ENCODE data around the gene KIAA0513.

The KIAA0513 gene

GRCh38 chr16:85136702-85137322, 109.2 kb downstream of the KIAA0513 start:
- no peak for DNase-seq (ENCODE audit: low spot score)

- peak; percentile 90 for DNase-seq (ENCODE audit: low spot score)
These were observed 109.9 kb downstream of the KIAA0513 start for GRCh38 chr16:85137323-85138072.

- DNase-seq (ENCODE audit: low spot score), result no peak
These were observed 110.7 kb downstream of the KIAA0513 start for GRCh38 chr16:85138073-85138824.

- no peak for DNase-seq (ENCODE audit: low spot score)
These were observed 111.4 kb downstream of the KIAA0513 start for GRCh38 chr16:85138825-85139627.

- DNase-seq (ENCODE audit: low spot score), result peak; percentile 80
These were observed 112.3 kb downstream of the KIAA0513 start for GRCh38 chr16:85139881-85140339.

GRCh38 chr16:85140455-85141012, 112.9 kb downstream of the KIAA0513 start:
- no peak for DNase-seq (ENCODE audit: low spot score)

- DNase-seq (ENCODE audit: low spot score), result no peak
These were observed 114.0 kb downstream of the KIAA0513 start for GRCh38 chr16:85141491-85142128.

GRCh38 chr16:85142129-85142513, 114.5 kb downstream of the KIAA0513 start:
- no peak for DNase-seq (ENCODE audit: low spot score)

- no peak for DNase-seq (ENCODE audit: low spot score)
These were observed 115.2 kb downstream of the KIAA0513 start for GRCh38 chr16:85142771-85143211.

Data from HuH-7.5 (cell line).